Stimulated activated naive B cell treated with anti-CD40 and anti-IgM and Interleukin-4, amounts not matched to agents 10 μg/mL and 1 μg/mL and 100 μg/mL, for 72 hours (primary cell): ENCODE results near the gene MYOG.

Experiments
- ATAC-seq, 2 donors: fragments of 150-1000 bp; cut with Tn5 transposase; replicated peaks; 2 replicates each; pipeline ENCODE4 v1.10.0; 2021; ENCODE audit warnings: moderate library complexity in 1 of 2
- DNase-seq: peaks from one replicate; pipeline ENCODE4 v3.0.0; 2021
- H3K27ac Mint-ChIP-seq: one replicate; pipeline ENCODE4 v1.8.0; 2022; ENCODE audit warnings: mild to moderate bottlenecking, mixed read lengths
- H3K27me3 Mint-ChIP-seq, 2 donors: one replicate each; pipeline ENCODE4 v1.8.0; 2022; ENCODE audit warnings: mixed read lengths in 2 of 2
- H3K36me3 Mint-ChIP-seq, 2 donors: one replicate each; pipeline ENCODE4 v1.8.0; 2022; ENCODE audit warnings: mixed read lengths in 2 of 2, mild to moderate bottlenecking in 1 of 2
- H3K4me1 Mint-ChIP-seq, 2 donors: one replicate each; pipeline ENCODE4 v1.8.0; 2022; ENCODE audit warnings: mixed read lengths in 2 of 2, mild to moderate bottlenecking in 1 of 2
- H3K4me3 Mint-ChIP-seq, 2 donors: one replicate each; pipeline ENCODE4 v1.8.0; 2022; ENCODE audit warnings: mild to moderate bottlenecking in 2 of 2, mixed read lengths in 2 of 2, moderate library complexity in 1 of 2
- H3K9me3 Mint-ChIP-seq, 2 donors: one replicate each; pipeline ENCODE4 v1.8.0; 2022; ENCODE audit warnings: mixed read lengths in 2 of 2, mild to moderate bottlenecking in 1 of 2

MYOG gene

GRCh38 chr1:203035111-203036000, 50.5 kb downstream of the MYOG start:
- Mint-ChIP-seq H3K27ac (no peak overlapping the region), H3K4me1 (peaks cover 7 to 9% of the 10 kb centered on the region in 2 donors), H3K36me3 (no peaks in the 10 kb centered on the region), H3K27me3 (peaks cover 8 to 22% of the 10 kb centered on the region in 2 donors), H3K9me3 (no peaks in the 10 kb centered on the region), H3K4me3 (no peak overlapping the region)
- ATAC-seq (no peak), DNase-seq (no peak)

GRCh38 chr1:203034422-203035110, 51.2 kb downstream of the MYOG start:
- DNase-seq (no peak), ATAC-seq (no peak)
- H3K27me3 Mint-ChIP-seq = peaks cover 6 to 22% of the 10 kb centered on the region in 2 donors
- H3K27ac Mint-ChIP-seq = no peak overlapping the region
- no peaks in the 10 kb centered on the region for H3K9me3 Mint-ChIP-seq
- peaks cover 6 to 9% of the 10 kb centered on the region in 2 donors for H3K4me1 Mint-ChIP-seq
- H3K4me3 Mint-ChIP-seq = no peak overlapping the region
- no peaks in the 10 kb centered on the region for H3K36me3 Mint-ChIP-seq

DNA sequence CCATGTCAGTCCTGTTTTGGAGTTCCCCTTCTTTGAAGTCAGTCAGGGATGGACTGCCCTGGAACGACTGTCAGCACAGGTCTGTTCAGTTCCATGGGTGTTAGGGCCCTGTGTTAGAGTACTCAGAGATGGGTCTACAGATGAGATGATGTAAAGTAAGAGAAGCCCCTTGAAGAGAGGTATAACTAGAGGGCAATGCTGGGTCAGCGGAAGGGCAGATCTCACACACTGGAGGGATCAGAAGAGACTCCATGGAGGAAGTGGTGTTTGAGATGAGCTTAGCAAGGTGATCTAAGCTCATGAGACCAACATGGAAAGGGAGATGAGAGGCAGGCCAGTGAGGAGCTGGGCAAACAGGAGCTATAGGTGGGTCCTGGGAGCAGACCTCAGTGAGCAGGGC, 51.9 kb downstream of the MYOG start:
- no peak for DNase-seq
- Mint-ChIP-seq H3K36me3 (no peaks in the 10 kb centered on the region), H3K9me3 (no peaks in the 10 kb centered on the region), H3K27me3 (peaks cover 0 to 16% of the 10 kb centered on the region in 2 donors), H3K27ac (no peak overlapping the region), H3K4me1 (peaks cover 0 to 4% of the 10 kb centered on the region in 2 donors), H3K4me3 (no peak overlapping the region)
- no peak for ATAC-seq

DNA sequence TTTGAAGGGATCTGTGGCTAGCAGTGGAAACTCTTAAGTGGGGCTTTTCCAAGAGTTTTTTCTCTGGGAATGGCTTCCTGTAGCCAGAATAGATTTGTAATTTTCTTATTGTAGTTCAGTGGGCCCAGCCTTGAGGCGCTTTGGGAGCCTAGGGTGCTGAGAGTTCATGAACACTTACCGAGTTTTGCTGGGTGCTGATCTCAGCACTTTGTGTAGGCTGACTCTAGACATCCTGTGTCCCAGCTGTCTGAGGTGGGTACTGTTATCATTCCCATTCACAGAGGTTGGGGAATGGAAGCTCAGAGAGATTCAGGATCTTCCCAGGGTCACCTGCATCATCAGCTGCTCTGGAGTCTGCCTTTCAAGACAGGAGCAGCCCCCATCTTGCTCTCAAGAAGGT, 52.5 kb downstream of the MYOG start:
- H3K9me3 Mint-ChIP-seq = no peaks in the 10 kb centered on the region
- H3K4me1 Mint-ChIP-seq = peaks cover 0 to 2% of the 10 kb centered on the region in 2 donors

More for the DNA sequence above, 52.5 kb downstream of the MYOG start:
- Mint-ChIP-seq H3K4me3 (no peak overlapping the region), H3K27ac (no peak overlapping the region), H3K27me3 (peaks cover 0 to 17% of the 10 kb centered on the region in 2 donors), H3K36me3 (no peaks in the 10 kb centered on the region)
- ATAC-seq (no peak), DNase-seq (no peak)
